Ishikawa (cell line): ENCODE results near the gene ROS1.
"Not testable (repeated sequence)": the region's sequence is repeated elsewhere in the genome, so short reads cannot be mapped to it uniquely, and the experiment has no call there.

ENCODE experiments used
- CEBPB ChIP-seq: IDR thresholded peaks from 2 replicates; pipeline ENCODE4 v1.6.1; 2012
- EP300 ChIP-seq: IDR thresholded peaks from 2 replicates; pipeline ENCODE4 v1.6.1; 2012; ENCODE audit warnings: borderline replicate concordance
- FOXM1 ChIP-seq: IDR thresholded peaks from 2 replicates; pipeline ENCODE4 v1.6.1; 2012; ENCODE audit warnings: low read depth, borderline replicate concordance
- NFIC ChIP-seq: IDR thresholded peaks from 2 replicates; pipeline ENCODE4 v1.6.1; 2012
- RAD21 ChIP-seq: IDR thresholded peaks from 2 replicates; pipeline ENCODE4 v1.6.1; 2012; ENCODE audit warnings: low read depth
- TAF1 ChIP-seq: IDR thresholded peaks from 2 replicates; pipeline ENCODE4 v1.6.1; 2012; ENCODE audit warnings: low read depth, mild to moderate bottlenecking
- TCF12 ChIP-seq: IDR thresholded peaks from 2 replicates; pipeline ENCODE4 v1.6.1; 2012; ENCODE audit warnings: low read depth
- TF ChIP-seq, protein P1 (sequence below): IDR thresholded peaks from 2 replicates; pipeline ENCODE4 v1.6.1; 2012

- TF ChIP-seq TAF1, RAD21, TCF12, CEBPB, EP300, FOXM1, NFIC: not testable (repeated sequence)
- TF ChIP-seq, protein P1, sequence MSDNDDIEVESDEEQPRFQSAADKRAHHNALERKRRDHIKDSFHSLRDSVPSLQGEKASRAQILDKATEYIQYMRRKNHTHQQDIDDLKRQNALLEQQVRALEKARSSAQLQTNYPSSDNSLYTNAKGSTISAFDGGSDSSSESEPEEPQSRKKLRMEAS: not testable (repeated sequence)
Measured at GRCh38 chr6:117244979-117245378, 180.8 kb downstream of the ROS1 start.
